GM12891 (cell line): Measurements from ENCODE around the gene CCDC177.

Experiments used
- PAX5 ChIP-seq: IDR thresholded peaks from 2 replicates; pipeline ENCODE4 v1.6.1; 2011; ENCODE audit warnings: low read length, moderate library complexity, mild to moderate bottlenecking; ENCODE audit not compliant: insufficient read depth, severe bottlenecking
- POLR2A ChIP-seq: IDR thresholded peaks from 2 replicates; pipeline ENCODE4 v1.6.1; 2011; ENCODE audit warnings: low read depth, low read length, control low read depth

DNA sequence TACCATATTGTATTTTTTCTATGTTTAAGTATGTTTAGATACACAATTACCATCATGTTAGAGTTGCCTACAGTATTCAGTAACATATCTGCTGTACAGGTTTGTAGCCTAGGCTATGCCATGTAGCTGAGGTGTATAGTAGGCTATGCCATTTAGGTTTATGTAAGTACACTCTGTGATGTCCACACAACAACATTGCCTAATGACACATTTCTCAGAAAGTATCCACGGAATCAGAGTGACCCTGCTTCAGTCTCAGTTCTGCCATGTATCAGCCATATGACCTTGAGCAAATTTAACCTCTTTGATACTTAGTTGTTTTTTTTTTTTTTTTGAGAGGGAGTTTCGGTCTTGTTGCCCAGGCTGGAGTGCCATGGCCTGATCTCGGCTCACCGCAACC, 49.5 kb upstream of the CCDC177 start:
- TF ChIP-seq PAX5, result no peak
- TF ChIP-seq POLR2A, result no peak
